ENCODE results near the gene OR52N2. TPM values are rescaled to one million over a fixed set of nuclear protein-coding genes. Genes with fewer than 3 reads are reported as not detected.

OR52N2 gene
- total RNA-seq, 4 donors from 2014 or later = not detected

- H3K4me3 ChIP-seq (replicated peaks in 1 of 3) = no peak overlapping the region
- H3K27me3 ChIP-seq = no peaks in the 10 kb centered on the region
- no peak for TF ChIP-seq POLR2A (IDR thresholded peaks at IDR 0.05)
- no peak for TF ChIP-seq CTCF (IDR thresholded peaks at IDR 0.05)
- WGBS, 2 donors = 92 to 94% methylated on average over 5 of the region's 5 CpGs
- no peaks in the 10 kb centered on the region for H3K4me1 ChIP-seq
- H3K27ac ChIP-seq = no peak overlapping the region
- no peaks in the 10 kb centered on the region for H3K36me3 ChIP-seq
- H3K9me3 ChIP-seq = no peaks in the 10 kb centered on the region
- intact Hi-C loops (cut with DNase I) = loop anchor here (10.0 kb wide), 1 partner anchor 679 kb away; no protein-coding TSS in a partner anchor
- no peak for DNase-seq
Measured at GRCh38 chr11:5803982-5804381, 4.7 kb upstream of the OR52N2 start.

GRCh38 chr11:5807580-5807979, 1.1 kb upstream of the OR52N2 start:
- intact Hi-C loops (cut with DNase I) = loop anchor here (5.0 to 10.0 kb wide), 2 partner anchors 330 to 683 kb away; no protein-coding TSS in a partner anchor
- H3K36me3 ChIP-seq = no peaks in the 10 kb centered on the region
- H3K4me1 ChIP-seq = no peaks in the 10 kb centered on the region
- no peaks in the 10 kb centered on the region for H3K9me3 ChIP-seq
- H3K27me3 ChIP-seq = no peaks in the 10 kb centered on the region
- no peak for DNase-seq
- TF ChIP-seq POLR2A (IDR thresholded peaks at IDR 0.05) (no peak), CTCF (IDR thresholded peaks at IDR 0.05) (no peak)
- 55 to 76% methylated on average over 10 of the region's 10 CpGs for WGBS, 2 donors
- H3K27ac ChIP-seq = no peak overlapping the region
- H3K4me3 ChIP-seq (replicated peaks in 1 of 3) = no peak overlapping the region

- H3K27ac ChIP-seq = no peak overlapping the region
- H3K9me3 ChIP-seq = no peaks in the 10 kb centered on the region
- H3K4me3 ChIP-seq (replicated peaks in 1 of 3) = no peak overlapping the region
- no peak for TF ChIP-seq POLR2A (IDR thresholded peaks at IDR 0.05)
- no peak for TF ChIP-seq CTCF (IDR thresholded peaks at IDR 0.05)
- H3K36me3 ChIP-seq = no peaks in the 10 kb centered on the region
- no peak for DNase-seq
- H3K27me3 ChIP-seq = no peaks in the 10 kb centered on the region
- no peaks in the 10 kb centered on the region for H3K4me1 ChIP-seq
- intact Hi-C loops (cut with DNase I) = loop anchor here (5.0 to 10.0 kb wide), 2 partner anchors 332 to 684 kb away; no protein-coding TSS in a partner anchor
- 57 to 58% methylated on average over 5 of the region's 5 CpGs for WGBS, 2 donors
Measured at GRCh38 chr11:5809122-5809519, 397 bp downstream of the OR52N2 start.

- Histone ChIP-seq H3K9me3 (no peaks in the 10 kb centered on the region), H3K27me3 (no peaks in the 10 kb centered on the region), H3K36me3 (no peaks in the 10 kb centered on the region), H3K4me1 (no peaks in the 10 kb centered on the region), H3K27ac (no peak overlapping the region), H3K4me3 (replicated peaks in 1 of 3) (no peak overlapping the region)
- intact Hi-C loops (cut with DNase I) = loop anchor here (5.0 to 10.0 kb wide), 2 partner anchors 333 to 685 kb away; no protein-coding TSS in a partner anchor
- no peak for TF ChIP-seq POLR2A (IDR thresholded peaks at IDR 0.05)
- TF ChIP-seq CTCF (IDR thresholded peaks at IDR 0.05) = no peak
- DNase-seq = no peak
- 81% methylated on average over 6 of the region's 6 CpGs for WGBS, 2 donors
Measured at GRCh38 chr11:5809905-5810795, 1.4 kb downstream of the OR52N2 start.

- TF ChIP-seq CTCF (IDR thresholded peaks at IDR 0.05) = no peak
- no peak for TF ChIP-seq POLR2A (IDR thresholded peaks at IDR 0.05)
- Histone ChIP-seq H3K4me1 (no peaks in the 10 kb centered on the region), H3K27ac (no peak overlapping the region), H3K4me3 (replicated peaks in 1 of 3) (no peak overlapping the region), H3K27me3 (no peaks in the 10 kb centered on the region), H3K36me3 (no peaks in the 10 kb centered on the region), H3K9me3 (no peaks in the 10 kb centered on the region)
- 61 to 67% methylated on average over 4 of the region's 4 CpGs for WGBS, 2 donors
- DNase-seq = no peak
- intact Hi-C loops (cut with DNase I) = no loop called here
Measured at GRCh38 chr11:5815534-5815933, 6.8 kb downstream of the OR52N2 start.
